HepG2 (cell line): ENCODE data around the gene ARID5B. TPM values are rescaled to one million over a fixed set of nuclear protein-coding genes. Genes with fewer than 3 reads are reported as not detected.

Source experiments
- ATAC-seq: fragments of 200-7000 bp; cut with Tn5 transposase; 3 replicates; pipeline ENCODE4 v1.9.1; 2020; ENCODE audit warnings: mild to moderate bottlenecking, moderate library complexity
- BruUV-seq: library from RNA; stranded (reverse); fragments of 400-500 nt; replicated peaks from 2 replicates; lab custom pipeline; 2021; lab: Mats Ljungman, UMichigan
- CTCF ChIA-PET: fragments of 300-600 bp; formaldehyde crosslinking; extraction: SDS; loops from one replicate; lab custom pipeline; 2021; ENCODE audit warnings: low total read pairs, inconsistent platforms, low intra/inter-chr PET ratio; lab: Yijun Ruan, JAX
- POLR2A ChIA-PET: fragments of 350-600 bp; sonication (Branson Sonifier 250); formaldehyde crosslinking; loops from one replicate; lab custom pipeline; 2020; ENCODE audit warnings: antibody characterized with exemption, inconsistent platforms; lab: Yijun Ruan, JAX
- DNase-seq: peaks from one replicate; pipeline ENCODE4 v3.0.0-alpha.2; 2015; ENCODE audit warnings: low spot score
- FAIRE-seq: peaks from 3 replicates; lab custom pipeline; 2011; peaks lifted over from hg19 to GRCh38; lab: Jason Lieb, UNC
- H2AFZ ChIP-seq: one replicate; pipeline ENCODE4 v1.6.1; 2011; ENCODE audit warnings: low read length, inconsistent platforms
- H3K27ac ChIP-seq: fragments of 300-600 bp; 3 replicates; pipeline ENCODE4 v1.8.0; 2011; ENCODE audit warnings: mixed run types, mild to moderate bottlenecking, mixed read lengths, low read length, inconsistent platforms; ENCODE audit not compliant: insufficient read depth; ENCODE audit errors: extremely low read length
- H3K27me3 ChIP-seq, 2 experiments: fragments of 200-600 bp in 1 of 2; 2 replicates in 1 of 2; 3 replicates in 1 of 2; pipeline versions ENCODE4 v1.6.0 to v1.8.0; 2011; ENCODE audit warnings: low read length in 2 of 2, mild to moderate bottlenecking in 2 of 2, moderate library complexity in 2 of 2, inconsistent platforms in 1 of 2; ENCODE audit not compliant: insufficient read depth in 2 of 2, control insufficient read depth in 1 of 2
- H3K36me3 ChIP-seq, 2 experiments: fragments of 200-600 bp in 1 of 2; replicated peaks in 1 of 2; 2 replicates in 1 of 2; 3 replicates in 1 of 2; pipeline versions ENCODE4 v1.5.1 to v1.8.0; 2011; ENCODE audit warnings: low read length in 2 of 2, inconsistent platforms in 1 of 2; ENCODE audit not compliant: insufficient read depth in 2 of 2, control insufficient read depth in 1 of 2
- H3K4me1 ChIP-seq: 2 replicates; pipeline ENCODE4 v1.5.1; 2012; ENCODE audit warnings: low read length, inconsistent platforms; ENCODE audit not compliant: insufficient read depth
- H3K4me2 ChIP-seq: 2 replicates; pipeline ENCODE4 v1.6.0; 2011; ENCODE audit warnings: low read depth, low read length, inconsistent platforms
- H3K4me3 ChIP-seq, 3 experiments: fragments of 200-600 bp in 1 of 3; sonication (generic), shearing (Covaris generic) in 1 of 3; replicated peaks in 1 of 3; 2 replicates each; pipeline ENCODE4 v1.5.1; 2011 to 2016; ENCODE audit warnings: low read length in 3 of 3, inconsistent platforms in 2 of 3, low read depth in 2 of 3, mild to moderate bottlenecking in 2 of 3, control low read depth in 1 of 3, mixed read lengths in 1 of 3; ENCODE audit not compliant: insufficient read depth in 1 of 3
- H3K79me2 ChIP-seq: one replicate; pipeline ENCODE4 v1.6.1; 2011; ENCODE audit warnings: low read length, inconsistent platforms; ENCODE audit not compliant: insufficient read depth
- H3K9ac ChIP-seq: 2 replicates; pipeline ENCODE4 v1.6.0; 2011; ENCODE audit warnings: mild to moderate bottlenecking, low read depth, low read length, inconsistent platforms; ENCODE audit not compliant: insufficient read depth
- H3K9me3 ChIP-seq: 2 replicates; pipeline ENCODE4 v1.5.1; 2012; ENCODE audit warnings: mild to moderate bottlenecking, low read length
- H4K20me1 ChIP-seq: 2 replicates; pipeline ENCODE4 v1.6.0; 2011; ENCODE audit warnings: inconsistent platforms, mild to moderate bottlenecking, low read length, moderate library complexity; ENCODE audit not compliant: insufficient read depth
- HDAC6 ChIP-seq: fragments of 200-600 bp; sonication (generic); IDR thresholded peaks from 2 replicates; pipeline ENCODE4 v1.7.0; 2017; ENCODE audit warnings: mild to moderate bottlenecking, antibody characterized with exemption, low read length, low read depth
- LCORL ChIP-seq, 2 experiments: fragments of 450-650 bp in 1 of 2; sonication (generic) in 1 of 2; formaldehyde crosslinking in 1 of 2; IDR thresholded peaks; 2 replicates each; pipeline versions ENCODE4 v1.5.0 to v1.6.1; 2017 to 2020; ENCODE audit warnings: antibody characterized with exemption in 1 of 2, missing genetic modification reagents in 1 of 2
- NFATC3 ChIP-seq: sonication (generic); formaldehyde crosslinking; IDR thresholded peaks from 2 replicates; pipeline ENCODE4 v1.5.1; 2020; ENCODE audit warnings: mild to moderate bottlenecking, missing genetic modification reagents
- NR1H2 ChIP-seq: sonication (generic); formaldehyde crosslinking; IDR thresholded peaks from 2 replicates; pipeline ENCODE4 v1.8.1; 2022; ENCODE audit warnings: low read depth, missing genetic modification reagents, borderline replicate concordance
- POLR2A ChIP-seq, 2 experiments: IDR thresholded peaks; 2 replicates each; pipeline ENCODE4 v1.6.1; 2011; ENCODE audit warnings: low read depth in 2 of 2, low read length in 2 of 2, mild to moderate bottlenecking in 1 of 2, moderate library complexity in 1 of 2; ENCODE audit not compliant: insufficient read depth in 1 of 2
- POLR2AphosphoS2 ChIP-seq: IDR thresholded peaks from 2 replicates; pipeline ENCODE4 v1.6.1; 2011; ENCODE audit warnings: low read depth, low read length, improper control_type of control experiment
- POLR2AphosphoS5 ChIP-seq: IDR thresholded peaks from 2 replicates; pipeline ENCODE4 v1.6.1; 2012; ENCODE audit warnings: low read depth, low read length
- PREB ChIP-seq: sonication (generic); formaldehyde crosslinking; IDR thresholded peaks from 2 replicates; pipeline ENCODE4 v1.4.0; 2020; ENCODE audit warnings: missing genetic modification reagents
- SRSF1 ChIP-seq: fragments of 200-400 bp; formaldehyde crosslinking; optimal IDR thresholded peaks from 2 replicates; pipeline ENCODE3; 2017; ENCODE audit warnings: mild to moderate bottlenecking, low read depth, low read length, moderate library complexity
- STAG1 ChIP-seq: sonication (generic); formaldehyde crosslinking; IDR thresholded peaks from 2 replicates; pipeline ENCODE4 v1.4.0; 2020; ENCODE audit warnings: missing genetic modification reagents
- ZFP37 ChIP-seq: sonication (generic); formaldehyde crosslinking; IDR thresholded peaks from 2 replicates; pipeline ENCODE4 v1.4.0; 2020; ENCODE audit warnings: missing genetic modification reagents, borderline replicate concordance
- ZFP90 ChIP-seq: sonication (generic); formaldehyde crosslinking; IDR thresholded peaks from 2 replicates; pipeline ENCODE4 v1.8.0; 2022; ENCODE audit warnings: missing genetic modification reagents, mild to moderate bottlenecking, inconsistent platforms, borderline replicate concordance
- ZNF143 ChIP-seq: sonication (generic); formaldehyde crosslinking; IDR thresholded peaks from 2 replicates; pipeline ENCODE4 v1.4.0; 2020; ENCODE audit warnings: missing genetic modification reagents
- ZNF326 ChIP-seq: sonication (generic); formaldehyde crosslinking; IDR thresholded peaks from 2 replicates; pipeline ENCODE4 v1.4.0; 2020; ENCODE audit warnings: missing genetic modification reagents, borderline replicate concordance
- ZNF335 ChIP-seq: sonication (generic); formaldehyde crosslinking; IDR thresholded peaks from 2 replicates; pipeline ENCODE4 v1.4.0; 2020; ENCODE audit warnings: missing genetic modification reagents
- ZNF33A ChIP-seq: sonication (generic); formaldehyde crosslinking; IDR thresholded peaks from 2 replicates; pipeline ENCODE4 v1.5.1; 2020; ENCODE audit warnings: missing genetic modification reagents, mild to moderate bottlenecking, moderate library complexity, borderline replicate concordance
- ZNF354B ChIP-seq: sonication (generic); formaldehyde crosslinking; IDR thresholded peaks from 2 replicates; pipeline ENCODE4 v1.8.0; 2022; ENCODE audit warnings: mild to moderate bottlenecking, missing genetic modification reagents
- ZNF530 ChIP-seq: sonication (generic); formaldehyde crosslinking; IDR thresholded peaks from 2 replicates; pipeline ENCODE4 v1.5.0; 2020; ENCODE audit warnings: low read depth, mild to moderate bottlenecking, missing genetic modification reagents
- ZNF564 ChIP-seq: sonication (generic); formaldehyde crosslinking; IDR thresholded peaks from 2 replicates; pipeline ENCODE4 v1.8.1; 2023; ENCODE audit warnings: mild to moderate bottlenecking, missing genetic modification reagents
- ZNF737 ChIP-seq: sonication (generic); formaldehyde crosslinking; IDR thresholded peaks from 2 replicates; pipeline ENCODE4 v1.5.0; 2020; ENCODE audit warnings: missing genetic modification reagents, mild to moderate bottlenecking, borderline replicate concordance
- ZSCAN21 ChIP-seq: sonication (generic); formaldehyde crosslinking; IDR thresholded peaks from 2 replicates; pipeline ENCODE4 v1.8.0; 2022; ENCODE audit warnings: mild to moderate bottlenecking, missing genetic modification reagents, moderate library complexity, borderline replicate concordance
- WGBS: methylation state at CpG from one replicate; pipeline ENCODE4 v1.1.6; 2017; ENCODE audit warnings: low lambda C conversion rate; 5-methylcytosine and 5-hydroxymethylcytosine counted together
- in situ Hi-C: cut with HindIII; loops from 2 replicates; pipeline ENCODE4 v1.10.0; 2017; ENCODE audit warnings: low pct_unique_long_range_greater_than_20kb; ENCODE audit not compliant: extremely low pct_ligation_motif_present
- intact Hi-C: fragments of 100-400 bp; cut with micrococcal nuclease; formaldehyde crosslinking; loops from one replicate; pipeline ENCODE4 v1.10.0; 2022; ENCODE audit not compliant: unreplicated experiment
- polyA plus RNA-seq, 8 experiments: library from polyadenylated mRNA; depleted of rRNA in 3 of 8; stranded (reverse) in 7 of 8; unstranded in 1 of 8; fragments of >200 nt; fragmentation: Illumina TruSeq in 4 of 8; extraction: Trizol in 4 of 8; gene quantifications; 2 replicates each; pipeline versions ENCODE4 v1.2.1 to v1.2.3, GENCODE V29; 2011 to 2016; ENCODE audit warnings: low read depth in 4 of 8, missing spikeins in 1 of 8, mixed read lengths in 1 of 8; ENCODE audit not compliant: insufficient read depth in 1 of 8
- total RNA-seq, 5 experiments: library from RNA; depleted of rRNA; stranded (reverse); fragments of >200 nt; fragmentation: Illumina TruSeq; extraction: Trizol; gene quantifications; 2 replicates each; pipeline ENCODE4 v1.2.3, GENCODE V29; 2016; ENCODE audit warnings: low read depth in 1 of 5
- TF ChIP-seq, protein P1 (sequence below): sonication (generic); formaldehyde crosslinking; IDR thresholded peaks from 2 replicates; pipeline ENCODE4 v1.4.0; 2020; ENCODE audit warnings: missing genetic modification reagents
- TF ChIP-seq, protein P2 (sequence below): sonication (generic); formaldehyde crosslinking; IDR thresholded peaks from 2 replicates; pipeline ENCODE4 v1.5.0; 2020; ENCODE audit warnings: missing genetic modification reagents

ARID5B gene
- total and polyA plus RNA-seq, 2 of the 13 experiments (the other 11 are each of a cell fraction or from before 2014, with no cell fraction given) = 6.2 to 21.1 TPM

DNA sequence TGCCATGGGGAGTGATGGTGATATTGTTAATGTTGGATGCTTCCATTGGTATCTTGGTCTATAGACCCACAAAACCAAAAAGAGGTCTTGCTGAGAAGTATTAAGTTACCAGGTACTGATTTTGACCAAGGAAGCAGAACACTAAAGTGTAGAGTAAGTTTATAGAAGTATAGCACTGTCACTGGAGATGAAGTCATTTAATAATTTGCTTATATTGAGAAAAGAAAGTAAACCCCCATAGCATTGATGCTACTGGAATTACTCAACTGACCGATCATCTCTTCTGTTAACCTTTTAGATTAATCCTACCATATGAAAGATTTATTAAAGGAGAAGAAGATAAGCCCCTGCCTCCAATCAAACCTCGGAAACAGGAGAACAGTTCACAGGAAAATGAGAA lies 183.9 kb downstream of the ARID5B start:
- POLR2A ChIA-PET = no interaction called here
- WGBS = 98% methylated on average over 2 of the region's 2 CpGs

GRCh38 chr10:62085821-62086220 lies 184.3 kb downstream of the ARID5B start:
- Histone ChIP-seq H3K4me2 (no peak overlapping the region), H3K4me3 (no peak overlapping the region), H3K4me1 (peaks cover 35% of the 10 kb centered on the region), H3K27me3 (no peaks in the 10 kb centered on the region), H3K27ac (no peak overlapping the region), H4K20me1 (no peaks in the 10 kb centered on the region), H2AFZ (no peak overlapping the region), H3K79me2 (peaks cover 22% of the 10 kb centered on the region), H3K9me3 (no peaks in the 10 kb centered on the region), H3K9ac (no peak overlapping the region), H3K36me3 (peaks cover 25 to 60% of the 10 kb centered on the region in 2 experiments)
- POLR2A ChIA-PET = no interaction called here
- in situ Hi-C loops = no loop called here
- BruUV-seq = no TSS peak
- WGBS = 95% methylated on average over 2 of the region's 2 CpGs
- ATAC-seq (no peak), FAIRE-seq (no peak), DNase-seq (no peak)
- intact Hi-C loops = no loop called here
- CTCF ChIA-PET = no interaction called here
- TF ChIP-seq NR1H2 (CRISPR knock-in tag) (no peak), ZNF33A (CRISPR knock-in tag) (no peak), NFATC3 (CRISPR knock-in tag) (no peak), PREB (CRISPR knock-in tag) (no peak), ZNF143 (CRISPR knock-in tag) (no peak), ZFP37 (CRISPR knock-in tag) (no peak), ZNF326 (CRISPR knock-in tag) (no peak), SRSF1 (no peak), STAG1 (no peak), LCORL (IDR thresholded peaks at IDR 0.05) (no peak), LCORL (CRISPR knock-in tag; IDR thresholded peaks at IDR 0.05) (no peak)
- TF ChIP-seq, protein P1, sequence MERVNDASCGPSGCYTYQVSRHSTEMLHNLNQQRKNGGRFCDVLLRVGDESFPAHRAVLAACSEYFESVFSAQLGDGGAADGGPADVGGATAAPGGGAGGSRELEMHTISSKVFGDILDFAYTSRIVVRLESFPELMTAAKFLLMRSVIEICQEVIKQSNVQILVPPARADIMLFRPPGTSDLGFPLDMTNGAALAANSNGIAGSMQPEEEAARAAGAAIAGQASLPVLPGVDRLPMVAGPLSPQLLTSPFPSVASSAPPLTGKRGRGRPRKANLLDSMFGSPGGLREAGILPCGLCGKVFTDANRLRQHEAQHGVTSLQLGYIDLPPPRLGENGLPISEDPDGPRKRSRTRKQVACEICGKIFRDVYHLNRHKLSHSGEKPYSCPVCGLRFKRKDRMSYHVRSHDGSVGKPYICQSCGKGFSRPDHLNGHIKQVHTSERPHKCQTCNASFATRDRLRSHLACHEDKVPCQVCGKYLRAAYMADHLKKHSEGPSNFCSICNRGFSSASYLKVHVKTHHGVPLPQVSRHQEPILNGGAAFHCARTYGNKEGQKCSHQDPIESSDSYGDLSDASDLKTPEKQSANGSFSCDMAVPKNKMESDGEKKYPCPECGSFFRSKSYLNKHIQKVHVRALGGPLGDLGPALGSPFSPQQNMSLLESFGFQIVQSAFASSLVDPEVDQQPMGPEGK (CRISPR knock-in tag) = no peak
- TF ChIP-seq, protein P2, sequence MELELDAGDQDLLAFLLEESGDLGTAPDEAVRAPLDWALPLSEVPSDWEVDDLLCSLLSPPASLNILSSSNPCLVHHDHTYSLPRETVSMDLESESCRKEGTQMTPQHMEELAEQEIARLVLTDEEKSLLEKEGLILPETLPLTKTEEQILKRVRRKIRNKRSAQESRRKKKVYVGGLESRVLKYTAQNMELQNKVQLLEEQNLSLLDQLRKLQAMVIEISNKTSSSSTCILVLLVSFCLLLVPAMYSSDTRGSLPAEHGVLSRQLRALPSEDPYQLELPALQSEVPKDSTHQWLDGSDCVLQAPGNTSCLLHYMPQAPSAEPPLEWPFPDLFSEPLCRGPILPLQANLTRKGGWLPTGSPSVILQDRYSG (CRISPR knock-in tag) = no peak

More for the DNA sequence above, 183.9 kb downstream of the ARID5B start:
- intact Hi-C loops = no loop called here
- Histone ChIP-seq H3K4me3 (no peak overlapping the region), H2AFZ (no peak overlapping the region), H3K36me3 (peaks cover 24 to 58% of the 10 kb centered on the region in 2 experiments), H3K9ac (no peak overlapping the region), H3K27ac (no peak overlapping the region), H3K4me2 (no peak overlapping the region), H4K20me1 (no peaks in the 10 kb centered on the region), H3K4me1 (peaks cover 39% of the 10 kb centered on the region), H3K79me2 (peaks cover 23% of the 10 kb centered on the region), H3K27me3 (no peaks in the 10 kb centered on the region), H3K9me3 (no peaks in the 10 kb centered on the region)
- BruUV-seq = no TSS peak
- no peak for ATAC-seq
- CTCF ChIA-PET = no interaction called here
- DNase-seq = no peak
- TF ChIP-seq ZSCAN21 (CRISPR knock-in tag) = no peak
- no peak for TF ChIP-seq POLR2A (IDR thresholded peaks at IDR 0.05; ENCODE audit: insufficient read depth in 1 of 2, low read depth in 2 of 2, low read length in 2 of 2)
- no peak for TF ChIP-seq ZNF564 (CRISPR knock-in tag)
- TF ChIP-seq POLR2AphosphoS5 = no peak
- TF ChIP-seq HDAC6 = no peak
- no peak for TF ChIP-seq ZNF737 (CRISPR knock-in tag)
- TF ChIP-seq ZFP90 (CRISPR knock-in tag) = no peak
- TF ChIP-seq ZNF335 = no peak
- no peak for TF ChIP-seq ZNF530 (CRISPR knock-in tag)
- TF ChIP-seq ZNF354B (CRISPR knock-in tag) = no peak
- no peak for TF ChIP-seq POLR2AphosphoS2
- no peak for FAIRE-seq
- in situ Hi-C loops = no loop called here
